ENCODE results near the gene TSPAN4.
A peak's percentile ranks its signal among the peaks of the same experiment; 100 is the strongest.

DNA sequence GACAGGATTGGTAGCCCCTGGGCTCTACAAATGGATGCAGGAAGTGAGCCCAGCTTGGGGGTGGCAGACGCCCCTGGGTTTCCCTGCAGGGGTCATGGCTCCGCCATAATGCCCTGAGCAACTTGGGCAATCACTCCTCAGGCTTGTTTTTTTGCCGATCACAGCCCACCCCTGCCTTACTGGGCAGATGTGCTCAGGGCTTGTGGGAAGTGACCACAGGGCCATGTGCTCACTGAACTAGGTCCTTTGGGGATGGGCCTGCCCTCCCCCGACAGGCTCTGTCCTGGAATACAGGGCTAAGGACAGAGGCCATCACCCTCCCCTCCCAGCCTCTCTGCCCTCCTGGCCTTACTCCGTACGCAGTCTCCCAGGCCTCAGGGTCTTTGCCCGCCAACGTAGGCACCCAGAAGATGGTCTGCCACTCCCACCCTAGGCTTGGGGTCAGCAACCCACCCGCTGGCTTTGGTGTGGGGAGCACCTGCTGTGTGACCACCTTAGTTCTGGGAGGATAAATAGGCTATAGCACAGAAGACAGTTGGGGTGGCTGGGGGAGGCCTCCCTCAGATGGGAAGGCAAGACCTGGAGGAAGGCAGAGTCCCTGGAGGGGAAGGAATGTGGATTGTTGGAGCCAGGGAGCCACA is 29.1 kb upstream of the TSPAN4 start:
- TF ChIP-seq, protein P1, sequence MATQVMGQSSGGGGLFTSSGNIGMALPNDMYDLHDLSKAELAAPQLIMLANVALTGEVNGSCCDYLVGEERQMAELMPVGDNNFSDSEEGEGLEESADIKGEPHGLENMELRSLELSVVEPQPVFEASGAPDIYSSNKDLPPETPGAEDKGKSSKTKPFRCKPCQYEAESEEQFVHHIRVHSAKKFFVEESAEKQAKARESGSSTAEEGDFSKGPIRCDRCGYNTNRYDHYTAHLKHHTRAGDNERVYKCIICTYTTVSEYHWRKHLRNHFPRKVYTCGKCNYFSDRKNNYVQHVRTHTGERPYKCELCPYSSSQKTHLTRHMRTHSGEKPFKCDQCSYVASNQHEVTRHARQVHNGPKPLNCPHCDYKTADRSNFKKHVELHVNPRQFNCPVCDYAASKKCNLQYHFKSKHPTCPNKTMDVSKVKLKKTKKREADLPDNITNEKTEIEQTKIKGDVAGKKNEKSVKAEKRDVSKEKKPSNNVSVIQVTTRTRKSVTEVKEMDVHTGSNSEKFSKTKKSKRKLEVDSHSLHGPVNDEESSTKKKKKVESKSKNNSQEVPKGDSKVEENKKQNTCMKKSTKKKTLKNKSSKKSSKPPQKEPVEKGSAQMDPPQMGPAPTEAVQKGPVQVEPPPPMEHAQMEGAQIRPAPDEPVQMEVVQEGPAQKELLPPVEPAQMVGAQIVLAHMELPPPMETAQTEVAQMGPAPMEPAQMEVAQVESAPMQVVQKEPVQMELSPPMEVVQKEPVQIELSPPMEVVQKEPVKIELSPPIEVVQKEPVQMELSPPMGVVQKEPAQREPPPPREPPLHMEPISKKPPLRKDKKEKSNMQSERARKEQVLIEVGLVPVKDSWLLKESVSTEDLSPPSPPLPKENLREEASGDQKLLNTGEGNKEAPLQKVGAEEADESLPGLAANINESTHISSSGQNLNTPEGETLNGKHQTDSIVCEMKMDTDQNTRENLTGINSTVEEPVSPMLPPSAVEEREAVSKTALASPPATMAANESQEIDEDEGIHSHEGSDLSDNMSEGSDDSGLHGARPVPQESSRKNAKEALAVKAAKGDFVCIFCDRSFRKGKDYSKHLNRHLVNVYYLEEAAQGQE (IDR thresholded peaks at IDR 0.05; ENCODE audit: insufficient replicate concordance, low read depth), result no peak
- TF ChIP-seq, protein P2, sequence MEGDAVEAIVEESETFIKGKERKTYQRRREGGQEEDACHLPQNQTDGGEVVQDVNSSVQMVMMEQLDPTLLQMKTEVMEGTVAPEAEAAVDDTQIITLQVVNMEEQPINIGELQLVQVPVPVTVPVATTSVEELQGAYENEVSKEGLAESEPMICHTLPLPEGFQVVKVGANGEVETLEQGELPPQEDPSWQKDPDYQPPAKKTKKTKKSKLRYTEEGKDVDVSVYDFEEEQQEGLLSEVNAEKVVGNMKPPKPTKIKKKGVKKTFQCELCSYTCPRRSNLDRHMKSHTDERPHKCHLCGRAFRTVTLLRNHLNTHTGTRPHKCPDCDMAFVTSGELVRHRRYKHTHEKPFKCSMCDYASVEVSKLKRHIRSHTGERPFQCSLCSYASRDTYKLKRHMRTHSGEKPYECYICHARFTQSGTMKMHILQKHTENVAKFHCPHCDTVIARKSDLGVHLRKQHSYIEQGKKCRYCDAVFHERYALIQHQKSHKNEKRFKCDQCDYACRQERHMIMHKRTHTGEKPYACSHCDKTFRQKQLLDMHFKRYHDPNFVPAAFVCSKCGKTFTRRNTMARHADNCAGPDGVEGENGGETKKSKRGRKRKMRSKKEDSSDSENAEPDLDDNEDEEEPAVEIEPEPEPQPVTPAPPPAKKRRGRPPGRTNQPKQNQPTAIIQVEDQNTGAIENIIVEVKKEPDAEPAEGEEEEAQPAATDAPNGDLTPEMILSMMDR (IDR thresholded peaks at IDR 0.05; ENCODE audit: insufficient read depth, low read length), result no peak
- TF ChIP-seq SPI1 (IDR thresholded peaks at IDR 0.05; ENCODE audit: borderline replicate concordance, low read depth) (no peak), POLR2AphosphoS5 (IDR thresholded peaks at IDR 0.05; ENCODE audit: low read depth) (peak; percentile 79)
